ENCODE results near the gene SLC25A45. TPM values are rescaled to one million over a fixed set of nuclear protein-coding genes. Genes with fewer than 3 reads are reported as not detected.

Gene SLC25A45, protein sequence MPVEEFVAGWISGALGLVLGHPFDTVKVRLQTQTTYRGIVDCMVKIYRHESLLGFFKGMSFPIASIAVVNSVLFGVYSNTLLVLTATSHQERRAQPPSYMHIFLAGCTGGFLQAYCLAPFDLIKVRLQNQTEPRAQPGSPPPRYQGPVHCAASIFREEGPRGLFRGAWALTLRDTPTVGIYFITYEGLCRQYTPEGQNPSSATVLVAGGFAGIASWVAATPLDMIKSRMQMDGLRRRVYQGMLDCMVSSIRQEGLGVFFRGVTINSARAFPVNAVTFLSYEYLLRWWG
- total RNA-seq (10 to 100 TPM; 57.7 to 61.6 TPM), total RNA-seq (9.4 to 51.5 reads per million in 2 donors)

GRCh38 chr11:65382033-65382803 lies at the start of gene SLC25A45:
TSS of gene SLC25A45 (minus strand) at chr11:65382646. CDS start at chr11:65381951, 695 bp downstream.
- Mint-ChIP-seq H3K4me1 (peaks cover 36% of the 10 kb centered on the region), H3K27ac (peak within 1 kb of the TSS; percentile 100), H3K4me3 (peak within 1 kb of the TSS; percentile 93), H3K27me3 (no peaks in the 10 kb centered on the region), H3K36me3 (ENCODE audit: low read depth) (no peaks in the 10 kb centered on the region)
- no peaks in the 10 kb centered on the region for H3K9me3 ChIP-seq (ENCODE audit: control insufficient read depth, low read length, poor library complexity, severe bottlenecking)
- DNase-seq (peak; percentile 82 to 89 (median 83)), ATAC-seq (peak; percentile 91)

GRCh38 chr11:65431451-65432099 lies 49.1 kb upstream of the SLC25A45 start:
- Mint-ChIP-seq H3K27ac (peak overlapping the region; percentile 100), H3K27me3 (no peaks in the 10 kb centered on the region)
- peak; percentile 46 for ATAC-seq

GRCh38 chr11:65430406-65431217 lies 48.2 kb upstream of the SLC25A45 start:
- H3K27ac Mint-ChIP-seq = peak overlapping the region; percentile 100
- no peaks in the 10 kb centered on the region for H3K9me3 ChIP-seq (ENCODE audit: control insufficient read depth, low read length, poor library complexity, severe bottlenecking)
- H3K4me1 Mint-ChIP-seq = peaks cover 70% of the 10 kb centered on the region
- peak overlapping the region; percentile 92 for H3K4me3 Mint-ChIP-seq
- ATAC-seq = peak; percentile 3
- no peaks in the 10 kb centered on the region for H3K27me3 Mint-ChIP-seq
- no peak for DNase-seq
- H3K36me3 Mint-ChIP-seq (ENCODE audit: low read depth) = peaks cover 4% of the 10 kb centered on the region

More at GRCh38 chr11:65431451-65432099, 49.1 kb upstream of the SLC25A45 start:
- DNase-seq = no peak
- Mint-ChIP-seq H3K36me3 (ENCODE audit: low read depth) (no peaks in the 10 kb centered on the region), H3K4me3 (peak overlapping the region; percentile 63), H3K4me1 (peaks cover 70% of the 10 kb centered on the region)
- H3K9me3 ChIP-seq (ENCODE audit: control insufficient read depth, low read length, poor library complexity, severe bottlenecking) = no peaks in the 10 kb centered on the region

- ATAC-seq (no peak), DNase-seq (no peak)
- Mint-ChIP-seq H3K27ac (peak overlapping the region; percentile 100), H3K36me3 (ENCODE audit: low read depth) (peaks cover 9% of the 10 kb centered on the region), H3K4me3 (peak overlapping the region; percentile 92), H3K27me3 (no peaks in the 10 kb centered on the region), H3K4me1 (peaks cover 70% of the 10 kb centered on the region)
- H3K9me3 ChIP-seq (ENCODE audit: control insufficient read depth, low read length, poor library complexity, severe bottlenecking) = peaks cover under 1% of the 10 kb centered on the region
Measured at GRCh38 chr11:65429724-65430405, 47.4 kb upstream of the SLC25A45 start.

DNA sequence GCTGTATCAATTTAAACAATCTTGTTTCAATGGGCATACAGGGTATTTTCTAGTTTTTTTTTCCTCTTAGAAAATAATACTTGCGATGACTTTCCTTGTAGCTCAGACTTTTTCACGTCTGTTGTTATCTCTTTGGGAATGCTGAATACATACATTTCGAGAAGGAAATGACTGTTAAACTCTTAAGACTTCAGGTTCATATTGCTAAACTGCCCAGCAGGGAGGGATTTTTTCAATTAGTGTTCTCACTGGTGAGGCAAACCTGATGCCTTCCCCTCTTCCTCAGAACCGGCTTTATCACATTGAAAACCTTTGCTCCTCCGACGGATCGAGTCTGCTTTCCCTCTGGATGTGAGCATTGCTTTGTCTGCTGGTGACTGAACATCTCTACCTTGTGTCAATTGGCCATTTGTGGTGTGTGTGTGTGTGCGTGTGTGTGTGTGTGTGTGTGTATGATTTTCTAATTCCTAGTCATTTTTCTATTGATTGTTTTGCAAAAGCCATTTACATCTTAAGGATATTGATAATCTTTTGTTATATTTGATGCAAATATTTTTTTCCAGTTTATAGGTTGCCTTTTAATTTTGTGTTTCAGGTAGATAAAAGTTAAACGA lies 46.7 kb upstream of the SLC25A45 start:
- H3K36me3 Mint-ChIP-seq (ENCODE audit: low read depth) = peaks cover 14% of the 10 kb centered on the region
- DNase-seq (no peak), ATAC-seq (no peak)

DNA sequence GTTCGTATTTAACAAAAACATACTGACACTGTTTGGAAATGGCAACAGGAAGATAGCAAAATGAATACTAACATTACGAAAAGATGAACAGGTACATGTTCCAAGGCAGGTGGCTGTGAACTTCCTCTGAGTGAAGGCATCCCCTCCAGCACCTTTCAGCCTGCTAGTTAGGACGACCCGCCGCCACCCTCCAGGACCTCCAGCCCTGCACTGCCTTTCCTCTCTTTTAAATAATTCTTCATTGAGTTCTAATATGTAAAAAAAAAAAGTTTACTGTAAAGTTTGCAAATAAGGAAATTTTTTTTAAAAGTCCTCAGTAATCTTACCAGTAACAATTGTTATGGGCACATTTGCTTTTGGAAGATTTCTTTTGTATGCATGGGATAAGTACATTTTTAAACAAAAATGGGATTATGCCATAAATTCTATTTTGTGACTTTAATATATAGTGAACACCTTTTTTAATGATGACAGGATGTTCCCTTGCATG lies 46.2 kb upstream of the SLC25A45 start:
- H3K36me3 Mint-ChIP-seq (ENCODE audit: low read depth) = peaks cover 17% of the 10 kb centered on the region
- ATAC-seq = no peak

More for the DNA sequence above, 46.7 kb upstream of the SLC25A45 start:
- peaks cover 2% of the 10 kb centered on the region for H3K9me3 ChIP-seq (ENCODE audit: control insufficient read depth, low read length, poor library complexity, severe bottlenecking)
- Mint-ChIP-seq H3K4me1 (peaks cover 73% of the 10 kb centered on the region), H3K27ac (peak overlapping the region; percentile 100), H3K27me3 (no peaks in the 10 kb centered on the region), H3K4me3 (peak overlapping the region; percentile 92)

GRCh38 chr11:65427691-65428577 lies 45.5 kb upstream of the SLC25A45 start:
- peak overlapping the region; percentile 100 for H3K4me3 Mint-ChIP-seq
- peak overlapping the region; percentile 100 for H3K27ac Mint-ChIP-seq
- no peaks in the 10 kb centered on the region for H3K27me3 Mint-ChIP-seq
- peaks cover 21% of the 10 kb centered on the region for H3K36me3 Mint-ChIP-seq (ENCODE audit: low read depth)
- DNase-seq (no peak), ATAC-seq (peak; percentile 3)
- H3K4me1 Mint-ChIP-seq = peaks cover 74% of the 10 kb centered on the region
- H3K9me3 ChIP-seq (ENCODE audit: control insufficient read depth, low read length, poor library complexity, severe bottlenecking) = peaks cover 2% of the 10 kb centered on the region

More for the DNA sequence above, 46.2 kb upstream of the SLC25A45 start:
- H3K9me3 ChIP-seq (ENCODE audit: control insufficient read depth, low read length, poor library complexity, severe bottlenecking) = peaks cover 2% of the 10 kb centered on the region
- DNase-seq = no peak
- Mint-ChIP-seq H3K27ac (peak overlapping the region; percentile 100), H3K4me3 (peak overlapping the region; percentile 100), H3K27me3 (no peaks in the 10 kb centered on the region), H3K4me1 (peaks cover 76% of the 10 kb centered on the region)

DNA sequence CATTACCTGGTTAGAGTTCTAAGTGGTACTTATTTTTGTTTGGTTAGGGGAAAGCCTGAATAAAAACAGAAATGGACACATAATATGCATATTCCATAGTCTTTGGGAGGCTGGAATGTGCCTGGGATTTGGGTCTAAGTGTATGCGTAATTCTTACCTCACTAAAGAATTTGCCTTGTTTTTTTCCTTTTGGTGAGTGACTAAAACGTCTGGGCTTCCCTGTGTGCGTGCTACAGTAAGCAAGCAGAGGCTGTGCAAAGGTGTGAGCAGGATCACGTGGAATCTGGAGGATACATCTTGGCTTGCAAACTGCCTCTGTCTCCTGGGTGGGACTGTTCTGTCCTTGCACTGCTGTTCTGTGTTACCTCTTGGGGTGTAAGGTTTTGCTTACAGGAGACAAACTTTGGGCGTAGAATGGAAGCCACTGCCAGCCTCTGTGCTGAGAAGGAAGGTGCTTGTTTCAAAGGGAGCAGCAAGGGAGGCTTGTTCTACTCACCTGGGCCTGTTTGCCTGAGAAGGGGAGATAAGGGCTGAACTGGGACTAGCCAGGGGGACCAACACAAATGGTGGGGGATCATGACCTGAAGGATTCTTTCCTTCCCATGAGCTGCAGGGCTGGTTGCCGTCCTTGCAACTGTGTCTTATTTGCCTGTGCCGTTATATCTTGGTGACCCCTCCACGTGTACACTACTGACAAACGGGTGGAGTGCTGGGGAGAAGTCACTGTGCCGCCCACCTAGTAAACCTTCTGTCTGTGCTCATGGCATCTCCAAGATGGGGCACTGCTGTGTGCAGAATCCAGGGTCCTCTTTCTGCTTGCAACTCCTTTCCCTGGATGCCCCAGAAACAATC lies 44.6 kb upstream of the SLC25A45 start:
- DNase-seq = no peak
- peak overlapping the region; percentile 100 for H3K4me3 Mint-ChIP-seq
- peaks cover 25% of the 10 kb centered on the region for H3K36me3 Mint-ChIP-seq (ENCODE audit: low read depth)
- H3K27ac Mint-ChIP-seq = peak overlapping the region; percentile 100
- peaks cover 2% of the 10 kb centered on the region for H3K9me3 ChIP-seq (ENCODE audit: control insufficient read depth, low read length, poor library complexity, severe bottlenecking)
- H3K4me1 Mint-ChIP-seq = peaks cover 75% of the 10 kb centered on the region
- ATAC-seq = no peak
- no peaks in the 10 kb centered on the region for H3K27me3 Mint-ChIP-seq

DNA sequence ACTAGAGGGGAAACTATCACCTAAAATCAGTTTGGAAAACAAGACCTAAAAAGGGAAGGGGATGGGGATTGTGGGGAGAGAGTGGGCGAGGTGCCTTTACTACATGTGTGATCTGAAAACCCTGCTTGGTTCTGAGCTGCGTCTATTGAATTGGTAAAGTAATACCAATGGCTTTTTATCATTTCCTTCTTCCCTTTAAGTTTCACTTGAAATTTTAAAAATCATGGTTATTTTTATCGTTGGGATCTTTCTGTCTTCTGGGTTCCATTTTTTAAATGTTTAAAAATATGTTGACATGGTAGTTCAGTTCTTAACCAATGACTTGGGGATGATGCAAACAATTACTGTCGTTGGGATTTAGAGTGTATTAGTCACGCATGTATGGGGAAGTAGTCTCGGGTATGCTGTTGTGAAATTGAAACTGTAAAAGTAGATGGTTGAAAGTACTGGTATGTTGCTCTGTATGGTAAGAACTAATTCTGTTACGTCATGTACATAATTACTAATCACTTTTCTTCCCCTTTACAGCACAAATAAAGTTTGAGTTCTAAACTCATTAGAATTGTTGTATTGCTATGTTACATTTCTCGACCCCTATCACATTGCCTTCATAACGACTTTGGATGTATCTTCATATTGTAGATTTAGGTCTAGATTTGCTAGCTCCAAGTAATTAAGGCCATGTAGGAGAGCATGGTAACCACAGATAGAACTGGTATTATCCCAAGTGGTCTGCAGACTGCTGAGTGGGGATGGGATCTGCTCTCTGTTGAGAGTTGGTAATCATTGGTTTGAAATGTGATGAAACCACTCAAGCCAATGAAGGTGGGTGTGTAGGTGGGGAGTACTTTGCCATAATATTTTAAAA lies 43.8 kb upstream of the SLC25A45 start:
- H3K27me3 Mint-ChIP-seq = no peaks in the 10 kb centered on the region
- ATAC-seq (peak; percentile 44), DNase-seq (no peak)
- H3K27ac Mint-ChIP-seq = peak overlapping the region; percentile 100
- H3K9me3 ChIP-seq (ENCODE audit: control insufficient read depth, low read length, poor library complexity, severe bottlenecking) = peaks cover 2% of the 10 kb centered on the region
- peaks cover 72% of the 10 kb centered on the region for H3K4me1 Mint-ChIP-seq
- peaks cover 25% of the 10 kb centered on the region for H3K36me3 Mint-ChIP-seq (ENCODE audit: low read depth)
- peak overlapping the region; percentile 100 for H3K4me3 Mint-ChIP-seq

Measured in T-helper 17 cell (primary cell).